ENCODE results near the gene IFT88. TPM values are rescaled to one million over a fixed set of nuclear protein-coding genes. Genes with fewer than 3 reads are reported as not detected.

Gene IFT88
- total RNA-seq, 1 experiment from 2014 or later = 11.9 TPM

DNA sequence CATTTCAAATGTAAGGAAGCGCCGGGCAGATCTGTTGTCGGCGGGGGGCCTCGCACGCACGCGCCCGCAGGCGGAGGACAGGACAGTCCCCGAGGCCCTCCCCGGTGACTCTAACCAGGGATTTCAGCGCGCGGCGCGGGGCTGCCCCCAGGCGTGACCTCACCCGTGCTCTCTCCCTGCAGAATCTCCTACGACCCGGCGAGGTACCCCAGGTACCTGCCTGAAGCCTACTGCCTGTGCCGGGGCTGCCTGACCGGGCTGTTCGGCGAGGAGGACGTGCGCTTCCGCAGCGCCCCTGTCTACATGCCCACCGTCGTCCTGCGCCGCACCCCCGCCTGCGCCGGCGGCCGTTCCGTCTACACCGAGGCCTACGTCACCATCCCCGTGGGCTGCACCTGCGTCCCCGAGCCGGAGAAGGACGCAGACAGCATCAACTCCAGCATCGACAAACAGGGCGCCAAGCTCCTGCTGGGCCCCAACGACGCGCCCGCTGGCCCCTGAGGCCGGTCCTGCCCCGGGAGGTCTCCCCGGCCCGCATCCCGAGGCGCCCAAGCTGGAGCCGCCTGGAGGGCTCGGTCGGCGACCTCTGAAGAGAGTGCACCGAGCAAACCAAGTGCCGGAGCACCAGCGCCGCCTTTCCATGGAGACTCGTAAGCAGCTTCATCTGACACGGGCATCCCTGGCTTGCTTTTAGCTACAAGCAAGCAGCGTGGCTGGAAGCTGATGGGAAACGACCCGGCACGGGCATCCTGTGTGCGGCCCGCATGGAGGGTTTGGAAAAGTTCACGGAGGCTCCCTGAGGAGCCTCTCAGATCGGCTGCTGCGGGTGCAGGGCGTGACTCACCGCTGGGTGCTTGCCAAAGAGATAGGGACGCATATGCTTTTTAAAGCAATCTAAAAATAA, 154.7 kb downstream of the IFT88 start:
- peak; percentile 61 for ATAC-seq
- ChIA-PET POLR2A (ENCODE audit: unreplicated experiment) (no interaction called here), CTCF (interaction anchor here (0.6 kb wide), 1 partner anchor 62 kb away, joined by 3 read pairs; no protein-coding TSS in a partner anchor)
- peak overlapping the region; percentile 54; the same call in 1 of the 2 replicates for H2AFZ ChIP-seq (ENCODE audit: low read length)
- no peaks in the 10 kb centered on the region for H3F3A ChIP-seq (ENCODE audit: low read length, unreplicated experiment)
- peak overlapping the region; percentile 39; the same call in 1 of the 2 replicates for H3K4me3 ChIP-seq (ENCODE audit: low read length)
- H3K4me1 ChIP-seq (ENCODE audit: insufficient read depth, low read length) = no peaks in the 10 kb centered on the region
- H3K36me3 ChIP-seq (ENCODE audit: low read depth, low read length) = no peaks in the 10 kb centered on the region
- H3K27me3 ChIP-seq (ENCODE audit: low read length) = no peaks in the 10 kb centered on the region
- no peak overlapping the region for H3K9ac ChIP-seq (ENCODE audit: low read length)
- BruUV-seq (replicated peaks) = no TSS peak
- no peaks in the 10 kb centered on the region for H4K20me1 ChIP-seq (ENCODE audit: low read length)
- no peak overlapping the region for H3K27ac ChIP-seq (ENCODE audit: low read length)
- peak; percentile 54 for DNase-seq
- intact Hi-C loops (cut with micrococcal nuclease) = no loop called here
- peak overlapping the region; percentile 77 for H3K4me2 ChIP-seq (ENCODE audit: low read length)
- no peaks in the 10 kb centered on the region for H3K9me2 ChIP-seq (replicated peaks; ENCODE audit: low read length)
- TF ChIP-seq EZH2phosphoT487 (IDR thresholded peaks at IDR 0.05; ENCODE audit: borderline replicate concordance, low read length) = no peak
- no peak for TF ChIP-seq EZH2 (IDR thresholded peaks at IDR 0.05; ENCODE audit: low read length, unreplicated experiment)
- TF ChIP-seq, protein P1, sequence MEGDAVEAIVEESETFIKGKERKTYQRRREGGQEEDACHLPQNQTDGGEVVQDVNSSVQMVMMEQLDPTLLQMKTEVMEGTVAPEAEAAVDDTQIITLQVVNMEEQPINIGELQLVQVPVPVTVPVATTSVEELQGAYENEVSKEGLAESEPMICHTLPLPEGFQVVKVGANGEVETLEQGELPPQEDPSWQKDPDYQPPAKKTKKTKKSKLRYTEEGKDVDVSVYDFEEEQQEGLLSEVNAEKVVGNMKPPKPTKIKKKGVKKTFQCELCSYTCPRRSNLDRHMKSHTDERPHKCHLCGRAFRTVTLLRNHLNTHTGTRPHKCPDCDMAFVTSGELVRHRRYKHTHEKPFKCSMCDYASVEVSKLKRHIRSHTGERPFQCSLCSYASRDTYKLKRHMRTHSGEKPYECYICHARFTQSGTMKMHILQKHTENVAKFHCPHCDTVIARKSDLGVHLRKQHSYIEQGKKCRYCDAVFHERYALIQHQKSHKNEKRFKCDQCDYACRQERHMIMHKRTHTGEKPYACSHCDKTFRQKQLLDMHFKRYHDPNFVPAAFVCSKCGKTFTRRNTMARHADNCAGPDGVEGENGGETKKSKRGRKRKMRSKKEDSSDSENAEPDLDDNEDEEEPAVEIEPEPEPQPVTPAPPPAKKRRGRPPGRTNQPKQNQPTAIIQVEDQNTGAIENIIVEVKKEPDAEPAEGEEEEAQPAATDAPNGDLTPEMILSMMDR (conservative IDR thresholded peaks at IDR 0.05; ENCODE audit: low read depth, low read length) = no peak
- H3K9me3 ChIP-seq (ENCODE audit: low read length) = no peaks in the 10 kb centered on the region
- no peaks in the 10 kb centered on the region for H3K79me2 ChIP-seq (ENCODE audit: low read length)

DNA sequence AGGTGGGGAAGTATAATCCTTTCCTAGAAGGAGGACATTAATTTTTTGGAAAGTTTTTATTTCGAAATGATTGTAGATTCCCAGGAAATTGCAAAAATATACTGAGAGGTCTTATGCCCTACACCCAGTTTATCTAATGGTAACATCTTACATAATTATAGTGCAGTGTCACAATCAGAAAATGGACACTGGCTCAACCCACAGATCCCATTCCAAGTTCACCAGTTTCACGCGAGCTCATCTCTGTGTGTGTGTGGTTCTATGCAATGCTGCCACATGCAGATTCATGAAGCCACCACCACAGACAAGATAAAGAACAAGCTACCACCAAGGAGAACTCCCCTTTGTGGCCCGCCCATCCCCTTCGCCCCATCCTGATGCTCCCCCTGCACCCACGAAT, 160.9 kb downstream of the IFT88 start:
- Histone ChIP-seq H3K79me2 (ENCODE audit: low read length) (no peaks in the 10 kb centered on the region), H3K27me3 (ENCODE audit: low read length) (no peaks in the 10 kb centered on the region), H3F3A (ENCODE audit: low read length, unreplicated experiment) (no peaks in the 10 kb centered on the region), H2AFZ (ENCODE audit: low read length) (no peak overlapping the region), H3K9me3 (ENCODE audit: low read length) (no peaks in the 10 kb centered on the region), H3K4me3 (ENCODE audit: low read length) (no peak overlapping the region), H3K27ac (ENCODE audit: low read length) (no peak overlapping the region), H3K4me1 (ENCODE audit: insufficient read depth, low read length) (no peaks in the 10 kb centered on the region), H3K36me3 (ENCODE audit: low read depth, low read length) (no peaks in the 10 kb centered on the region), H3K4me2 (ENCODE audit: low read length) (no peak overlapping the region), H3K9ac (ENCODE audit: low read length) (no peak overlapping the region), H3K9me2 (replicated peaks; ENCODE audit: low read length) (no peaks in the 10 kb centered on the region), H4K20me1 (ENCODE audit: low read length) (no peaks in the 10 kb centered on the region)
- DNase-seq = no peak
- ChIA-PET POLR2A (ENCODE audit: unreplicated experiment) (no interaction called here), CTCF (interaction anchor here (0.7 kb wide), 1 partner anchor 40 kb away, joined by 7 read pairs; no protein-coding TSS in a partner anchor)
- no peak for ATAC-seq
- BruUV-seq (replicated peaks) = no TSS peak
- TF ChIP-seq, protein P1 (conservative IDR thresholded peaks at IDR 0.05; ENCODE audit: low read depth, low read length) = no peak
- TF ChIP-seq EZH2phosphoT487 (IDR thresholded peaks at IDR 0.05; ENCODE audit: borderline replicate concordance, low read length) = no peak
- TF ChIP-seq EZH2 (IDR thresholded peaks at IDR 0.05; ENCODE audit: low read length, unreplicated experiment) = no peak
- intact Hi-C loops (cut with micrococcal nuclease) = no loop called here
